A172 (cell line): ENCODE results near the gene CHORDC1. TPM values are rescaled to one million over a fixed set of nuclear protein-coding genes. Genes with fewer than 3 reads are reported as not detected.
"Not testable (repeated sequence)": the region's sequence is repeated elsewhere in the genome, so short reads cannot be mapped to it uniquely, and the experiment has no call there.

Experiments
- DNase-seq: peaks from one replicate; pipeline ENCODE4 v3.0.0-alpha.2; 2015; ENCODE audit warnings: low spot score
- total RNA-seq: library from RNA; depleted of rRNA; stranded (reverse); fragments of >200 nt; shearing (Covaris generic); gene quantifications from 2 replicates; pipeline ENCODE4 v1.2.3, GENCODE V29; 2014; rRNA removed

CHORDC1 gene
- total RNA-seq, 1 experiment from 2014 or later, result 68.8 TPM

DNA sequence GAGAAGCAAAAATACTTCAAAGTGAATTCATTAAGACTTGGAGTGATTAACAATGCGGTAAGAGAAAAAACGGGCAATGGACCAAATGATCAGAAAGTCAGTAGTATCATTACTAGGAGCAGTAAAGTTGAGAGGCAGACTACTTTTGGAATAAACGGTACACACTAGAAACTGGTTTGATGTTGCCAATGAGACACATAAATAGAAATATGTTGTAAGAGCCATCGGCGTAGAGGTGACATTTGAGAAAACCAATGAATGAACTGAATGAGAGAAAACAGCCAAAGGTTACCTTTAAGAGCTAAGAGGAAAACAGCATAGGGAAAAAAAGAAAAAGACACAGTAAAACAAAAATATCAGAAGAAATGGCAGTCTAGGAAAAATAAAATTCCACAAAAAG is 6.2 kb downstream of the CHORDC1 start:
- no peak for DNase-seq

DNA sequence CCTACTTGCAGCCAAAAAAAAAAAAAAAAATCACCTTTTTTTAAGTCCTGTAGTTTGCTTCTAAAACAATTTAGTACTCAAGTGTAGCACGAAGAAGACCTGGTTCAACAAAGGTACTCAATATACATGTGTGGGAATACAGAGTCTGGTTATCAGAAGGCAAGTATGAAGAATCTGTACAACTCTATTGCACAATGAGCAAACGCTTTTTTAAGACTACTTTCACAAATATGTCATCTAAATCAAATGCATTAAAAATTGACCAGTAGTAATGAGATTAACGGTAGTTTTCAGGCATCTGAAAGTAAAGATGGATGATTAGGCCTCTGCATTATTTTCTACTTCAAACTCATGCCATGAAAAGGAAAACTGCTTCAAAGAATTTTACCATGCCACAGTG is 9.5 kb downstream of the CHORDC1 start:
- no peak for DNase-seq

DNA sequence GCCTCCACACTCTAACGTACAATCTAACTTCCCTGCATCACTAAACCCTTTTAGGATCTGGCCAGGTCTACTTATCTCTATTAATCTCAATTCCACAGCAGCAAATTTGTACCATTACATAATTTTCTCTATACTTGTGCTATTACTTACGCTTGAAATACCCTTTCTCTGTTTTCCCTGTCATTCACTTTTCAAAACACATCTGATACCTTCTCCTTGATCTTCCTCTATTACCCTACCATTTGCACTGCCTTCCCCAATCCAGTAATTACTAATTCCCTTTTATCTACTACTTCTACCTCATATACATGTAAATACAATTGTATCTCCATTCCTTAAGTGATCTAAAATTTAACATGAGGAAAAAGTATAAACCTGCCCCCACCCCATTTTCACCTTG is 14.0 kb downstream of the CHORDC1 start:
- DNase-seq, result no peak

DNA sequence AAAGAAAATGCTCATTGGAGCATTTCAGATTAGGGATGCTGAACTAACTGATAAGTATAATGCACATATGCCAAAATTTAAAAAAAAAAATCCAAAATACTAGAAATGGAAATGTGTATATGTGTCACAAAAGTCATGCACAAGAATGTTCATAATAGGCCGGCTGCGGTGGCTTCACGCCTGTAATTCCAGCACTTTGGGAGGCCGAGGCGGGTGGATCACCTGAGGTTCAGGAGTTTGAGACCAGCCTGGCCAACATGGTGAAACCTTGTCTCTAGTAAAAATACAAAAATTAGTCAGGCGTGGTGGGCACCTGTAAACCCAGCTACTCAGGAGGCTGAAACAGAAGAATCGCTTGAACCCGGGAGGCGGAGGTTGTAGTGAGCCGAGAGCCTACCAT is 14.9 kb downstream of the CHORDC1 start:
- not testable (repeated sequence) for DNase-seq

DNA sequence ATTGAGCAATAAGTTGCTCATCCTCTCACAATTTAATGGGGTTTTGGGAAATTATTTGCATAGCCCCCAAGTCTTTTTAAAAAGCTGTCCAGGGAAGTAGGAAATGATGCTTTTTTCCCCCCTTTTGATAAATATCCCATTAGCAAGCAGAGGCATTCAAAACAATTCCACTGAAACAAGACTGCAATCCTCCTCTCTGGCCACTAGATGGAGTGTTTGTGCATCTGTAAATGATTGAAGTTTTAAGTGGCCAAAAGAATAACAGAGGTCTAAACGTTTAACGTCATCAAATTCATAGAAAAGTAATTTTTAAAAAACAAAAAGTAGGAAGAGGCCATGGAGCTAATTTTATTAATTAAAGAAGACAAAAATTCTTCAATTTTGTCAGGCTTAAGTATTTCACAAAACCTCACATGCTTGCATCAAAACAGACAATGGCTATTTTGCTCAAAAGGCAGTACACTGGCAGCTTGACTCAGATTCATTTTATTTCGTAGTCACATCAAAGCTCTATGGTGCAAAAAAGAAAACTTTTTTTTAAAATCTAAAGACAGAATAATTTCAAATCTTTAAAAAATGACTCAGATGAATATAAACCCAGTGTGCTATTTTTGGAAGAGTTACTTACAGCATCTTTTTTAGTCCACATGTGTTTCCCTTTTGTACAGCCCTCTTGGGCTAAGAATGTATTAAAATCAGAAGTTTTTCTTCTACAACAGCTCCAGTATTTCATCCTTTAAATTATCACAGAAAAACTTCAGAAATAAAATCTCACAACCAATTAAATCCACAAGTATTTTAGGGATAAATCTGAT is 17.8 kb downstream of the CHORDC1 start:
- DNase-seq, result peak; percentile 27

DNA sequence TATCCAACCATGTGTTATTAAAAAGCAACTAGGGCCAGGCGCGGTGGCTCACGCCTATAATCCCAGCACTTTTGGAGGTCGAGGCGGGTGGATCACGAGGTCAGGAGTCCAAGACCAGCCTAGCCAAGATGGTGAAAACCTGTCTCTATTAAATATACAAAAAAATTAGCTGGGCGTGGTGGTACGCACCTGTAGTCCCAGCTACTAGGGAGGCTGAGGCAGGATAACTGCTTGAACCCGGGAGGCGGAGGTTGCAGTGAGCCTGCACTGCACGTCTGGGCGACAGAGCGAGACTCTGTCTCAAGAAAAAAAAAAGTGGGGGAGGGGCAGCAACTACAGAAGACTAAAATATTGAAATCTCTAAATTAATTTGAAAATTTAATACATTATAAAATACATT is 18.4 kb downstream of the CHORDC1 start:
- no peak for DNase-seq

GRCh38 chr11:90202342-90202741 is 20.5 kb downstream of the CHORDC1 start:
- no peak for DNase-seq

GRCh38 chr11:90197377-90197776 is 25.5 kb downstream of the CHORDC1 start:
- no peak for DNase-seq

- DNase-seq, result no peak
Measured at GRCh38 chr11:90192869-90193582, 29.8 kb downstream of the CHORDC1 start.

DNA sequence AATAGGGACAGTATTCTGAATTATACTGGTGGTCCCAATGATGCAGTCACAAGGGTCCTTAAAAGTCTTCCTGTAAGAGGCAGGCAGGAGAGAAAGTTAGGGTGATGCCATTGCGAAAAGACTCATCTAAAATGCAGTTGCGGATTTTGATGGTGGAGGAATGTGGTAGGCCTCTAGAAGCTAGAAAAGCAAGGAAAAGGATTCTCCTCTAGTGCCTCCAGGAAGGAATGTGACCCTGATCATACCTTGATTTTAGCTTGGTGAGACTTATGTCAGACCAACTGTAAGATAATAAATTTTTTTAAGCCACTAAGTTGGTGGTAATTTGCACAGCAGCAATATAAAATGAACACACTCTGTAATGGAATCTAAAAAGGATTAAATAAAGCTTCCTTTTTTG is 33.8 kb downstream of the CHORDC1 start:
- DNase-seq, result no peak

DNA sequence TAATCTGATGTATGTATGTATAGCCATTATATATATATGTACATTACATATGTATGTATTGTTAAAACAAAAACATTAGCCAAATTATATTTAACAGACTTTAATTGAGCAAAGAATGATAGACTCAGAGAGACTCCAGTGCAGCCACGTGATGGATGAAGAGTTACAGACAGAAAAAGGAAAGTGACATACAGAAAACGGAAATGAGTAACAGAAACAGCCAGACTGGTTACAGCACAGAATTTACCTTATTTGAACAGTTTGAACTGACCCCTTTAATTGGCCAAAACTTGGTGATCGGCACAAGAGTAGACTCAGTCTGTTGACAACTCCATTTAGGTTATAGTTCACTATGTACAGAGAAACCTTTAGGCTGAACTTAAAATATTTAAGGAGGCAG is 35.0 kb downstream of the CHORDC1 start:
- no peak for DNase-seq

GRCh38 chr11:90179923-90180322 is 42.9 kb downstream of the CHORDC1 start:
- DNase-seq, result no peak

- no peak for DNase-seq
Measured at GRCh38 chr11:90178751-90179150, 44.1 kb downstream of the CHORDC1 start.

- no peak for DNase-seq
Measured at GRCh38 chr11:90176069-90176468, 46.8 kb downstream of the CHORDC1 start.

GRCh38 chr11:90171359-90171758 is 51.5 kb downstream of the CHORDC1 start:
- no peak for DNase-seq

- no peak for DNase-seq
Measured at GRCh38 chr11:90168571-90168970, 54.3 kb downstream of the CHORDC1 start.

DNA sequence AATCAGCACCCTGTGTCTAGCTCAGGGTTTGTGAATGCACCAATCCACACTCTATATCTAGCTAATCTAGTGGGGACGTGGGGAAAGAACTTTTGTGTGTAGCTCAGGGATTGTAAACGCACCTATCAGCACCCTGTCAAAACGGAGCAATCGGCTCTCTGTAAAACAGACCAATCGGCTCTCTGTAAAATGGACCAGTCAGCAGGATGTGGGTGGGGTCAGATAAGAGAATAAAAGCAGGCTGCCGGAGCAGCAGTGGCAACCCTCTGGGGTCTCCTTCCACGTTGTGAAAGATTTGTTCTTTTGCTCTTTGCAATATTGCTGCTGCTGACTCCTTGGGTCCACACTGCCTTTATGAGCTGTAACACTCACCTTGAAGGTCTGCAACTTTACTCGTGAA is 55.1 kb downstream of the CHORDC1 start:
- DNase-seq, result not testable (repeated sequence)

GRCh38 chr11:90166982-90167573 is 55.8 kb downstream of the CHORDC1 start:
- not testable (repeated sequence) for DNase-seq

Other genes with a start within 250 kb of the CHORDC1 start
- not detected in 2 replicates for gene TRIM49C, start 191.9 kb downstream of the CHORDC1 start, total RNA-seq
- not detected in 2 replicates for gene UBTFL1, start 137.1 kb downstream of the CHORDC1 start, total RNA-seq
- gene NAALAD2, start 88.4 kb downstream of the CHORDC1 start, total RNA-seq, result 0.07 TPM in 1 of 2 replicates, not detected in the other